Measurements from ENCODE around the gene ARL6IP4. TPM values are rescaled to one million over a fixed set of nuclear protein-coding genes. Genes with fewer than 3 reads are reported as not detected.

Gene ARL6IP4
- total RNA-seq, 3 donors from 2014 or later = 127 to 171 (median 128) TPM

GRCh38 chr12:122960193-122960569 is 20.3 kb upstream of the ARL6IP4 start:
- no peak for ATAC-seq
- intact Hi-C loops (cut with DNase I, micrococcal nuclease) = no loop called here
- Histone ChIP-seq H3K9me3 (no peaks in the 10 kb centered on the region), H3K4me3 (no peak overlapping the region), H3K4me1 (ENCODE audit: low read depth) (peaks cover 16% of the 10 kb centered on the region), H3K36me3 (ENCODE audit: low read depth) (no peaks in the 10 kb centered on the region)
- TF ChIP-seq CTCF (IDR thresholded peaks at IDR 0.05) = no peak
- no peak for DNase-seq

- ATAC-seq (peak; percentile 66), DNase-seq (peak in 2 of 3 donors; percentile 50 to 88)
- TF ChIP-seq CTCF (IDR thresholded peaks at IDR 0.05) = no peak
- Histone ChIP-seq H3K9me3 (no peaks in the 10 kb centered on the region), H3K36me3 (ENCODE audit: low read depth) (no peaks in the 10 kb centered on the region), H3K4me1 (ENCODE audit: low read depth) (peaks cover 25% of the 10 kb centered on the region), H3K4me3 (no peak overlapping the region)
- intact Hi-C loops (cut with DNase I, micrococcal nuclease) = no loop called here
These were observed 18.8 kb upstream of the ARL6IP4 start for GRCh38 chr12:122961531-122962329.

GRCh38 chr12:122963941-122964265 is 16.6 kb upstream of the ARL6IP4 start:
- Histone ChIP-seq H3K9me3 (no peaks in the 10 kb centered on the region), H3K4me3 (no peak overlapping the region), H3K4me1 (ENCODE audit: low read depth) (peaks cover 30% of the 10 kb centered on the region), H3K36me3 (ENCODE audit: low read depth) (no peaks in the 10 kb centered on the region)
- intact Hi-C loops (cut with DNase I, micrococcal nuclease) = no loop called here
- ATAC-seq = no peak
- TF ChIP-seq CTCF (IDR thresholded peaks at IDR 0.05) = no peak
- peak in 2 of 3 donors; percentile 41 to 54 for DNase-seq

- Histone ChIP-seq H3K9me3 (no peaks in the 10 kb centered on the region), H3K4me1 (ENCODE audit: low read depth) (peaks cover 32% of the 10 kb centered on the region), H3K4me3 (no peak overlapping the region), H3K36me3 (ENCODE audit: low read depth) (no peaks in the 10 kb centered on the region)
- intact Hi-C loops (cut with DNase I, micrococcal nuclease) = no loop called here
- no peak for ATAC-seq
- DNase-seq = peak in 2 of 3 donors; percentile 39 to 46
- TF ChIP-seq CTCF (IDR thresholded peaks at IDR 0.05) = no peak
These were observed 15.8 kb upstream of the ARL6IP4 start for GRCh38 chr12:122964439-122965257.

GRCh38 chr12:122965321-122965751 is 15.1 kb upstream of the ARL6IP4 start:
- intact Hi-C loops (cut with DNase I, micrococcal nuclease) = no loop called here

More at GRCh38 chr12:122965321-122965751, 15.1 kb upstream of the ARL6IP4 start:
- H3K9me3 ChIP-seq = no peaks in the 10 kb centered on the region
- ATAC-seq = no peak
- H3K36me3 ChIP-seq (ENCODE audit: low read depth) = no peaks in the 10 kb centered on the region
- DNase-seq = peak in 1 of 3 donors; percentile 55
- H3K4me1 ChIP-seq (ENCODE audit: low read depth) = peaks cover 36% of the 10 kb centered on the region
- H3K4me3 ChIP-seq = no peak overlapping the region
- TF ChIP-seq CTCF (IDR thresholded peaks at IDR 0.05) = no peak
